ENCODE results near the gene OAS2.

GRCh38 chr12:112973011-112973735 lies 5.1 kb upstream of the OAS2 start:
- TF ChIP-seq TAF1 (IDR thresholded peaks at IDR 0.05; ENCODE audit: borderline replicate concordance, low read depth, low read length), result no peak
- TF ChIP-seq MAX (IDR thresholded peaks at IDR 0.05; ENCODE audit: low read depth, low read length), result no peak
- TF ChIP-seq TARDBP (IDR thresholded peaks at IDR 0.05; ENCODE audit: borderline replicate concordance), result no peak
- TF ChIP-seq ZNF274 (IDR thresholded peaks at IDR 0.05; ENCODE audit: insufficient read depth, insufficient read length), result no peak
- TF ChIP-seq RELA (IDR thresholded peaks at IDR 0.05; ENCODE audit: borderline replicate concordance, partially characterized antibody), result no peak
- no peak for TF ChIP-seq CTCF (IDR thresholded peaks at IDR 0.05 in 2 of 3, conservative IDR thresholded peaks at IDR 0.05 in 1 of 3; ENCODE audit: control insufficient read depth in 2 of 3, extremely low read depth in 1 of 3, insufficient read depth in 1 of 3, low read depth in 3 of 3, low read length in 3 of 3)
- TF ChIP-seq CBFB (IDR thresholded peaks at IDR 0.05; ENCODE audit: low read depth), result no peak
- no peak for TF ChIP-seq POLR2A (IDR thresholded peaks at IDR 0.05; ENCODE audit: low read depth, low read length)
- TF ChIP-seq REST (IDR thresholded peaks at IDR 0.05; ENCODE audit: low read depth, low read length), result no peak
